ENCODE data around the gene LMX1B. TPM values are rescaled to one million over a fixed set of nuclear protein-coding genes. Genes with fewer than 3 reads are reported as not detected.

Gene LMX1B
- total and polyA plus RNA-seq, 2 of the 4 experiments (the other 2 are of a cell fraction): not detected

GRCh38 chr9:126709241-126709640, 95.5 kb downstream of the LMX1B start:
- Histone ChIP-seq H4K5ac (ENCODE audit: low read depth, low read length) (no peak overlapping the region), H3K36me3 (ENCODE audit: control insufficient read depth, insufficient read depth, low read length) (no peaks in the 10 kb centered on the region), H2BK15ac (ENCODE audit: low read depth, low read length) (no peak overlapping the region), H3K14ac (replicated peaks; ENCODE audit: low read depth, low read length) (no peak overlapping the region), H3K4me1 (ENCODE audit: control insufficient read depth, insufficient read depth, low read length) (no peaks in the 10 kb centered on the region; the same call in 1 of the 2 replicates), H2AFZ (replicated peaks; ENCODE audit: low read length, poor library complexity) (no peak overlapping the region), H2BK20ac (ENCODE audit: low read depth, low read length) (no peak overlapping the region), H4K91ac (ENCODE audit: insufficient read depth, low read depth, low read length) (no peak overlapping the region), H3K9me1 (ENCODE audit: insufficient read depth, low read length) (no peaks in the 10 kb centered on the region), H3K79me1 (ENCODE audit: low read depth in 1 of 2, low read length in 2 of 2) (no peaks in the 10 kb centered on the region), H3K18ac (ENCODE audit: low read depth, low read length) (no peak overlapping the region), H3K9ac (ENCODE audit: low read depth, low read length) (no peak overlapping the region), H3K4ac (ENCODE audit: low read depth, low read length) (no peak overlapping the region), H2AK9ac (replicated peaks; ENCODE audit: low read depth, low read length, poor library complexity) (no peak overlapping the region), H3K4me3 (ENCODE audit: insufficient read depth, low read depth, low read length) (no peak overlapping the region), H3K23ac (ENCODE audit: low read depth, low read length) (no peak overlapping the region), H2AK5ac (ENCODE audit: low read depth, low read length) (no peak overlapping the region), H4K8ac (ENCODE audit: low read depth in 2 of 2, low read length in 2 of 2) (no peak overlapping the region), H3K27me3 (ENCODE audit: control insufficient read depth, insufficient read depth, low read length) (peaks cover 23% of the 10 kb centered on the region), H2BK5ac (ENCODE audit: low read depth, low read length, poor library complexity, severe bottlenecking) (no peak overlapping the region), H4K20me1 (ENCODE audit: insufficient read depth, low read length) (no peaks in the 10 kb centered on the region), H3K27ac (ENCODE audit: insufficient read depth, low read length) (no peak overlapping the region), H3K56ac (ENCODE audit: extremely low read depth, insufficient read depth, low read length) (no peak overlapping the region), H3K4me2 (ENCODE audit: low read depth, low read length) (no peak overlapping the region), H3K9me3 (ENCODE audit: control insufficient read depth, insufficient read depth, low read length) (no peaks in the 10 kb centered on the region; the same call in 1 of the 2 replicates), H2BK120ac (ENCODE audit: low read depth, low read length) (no peak overlapping the region)
- in situ Hi-C loops (cut with MboI; ENCODE audit: low sequenced_read_pairs) (loop anchor here (5.0 kb wide), 1 partner anchor 73 kb away; no protein-coding TSS in a partner anchor), intact Hi-C loops (cut with micrococcal nuclease) (no loop called here), dilution Hi-C loops (cut with HindIII; ENCODE audit: low sequenced_read_pairs, unreplicated experiment) (no loop called here)
- ChIA-PET POLR2A (ENCODE audit: unreplicated experiment) (no interaction called here), CTCF (no interaction called here)
- no peak for TF ChIP-seq NFE2L2 (IDR thresholded peaks at IDR 0.05; ENCODE audit: low read depth, low read length)
- 33% methylated on average over 1 of the region's 3 CpGs; no CpG with 5 or more reads in 1 of the 2 experiments for WGBS, 2 experiments (ENCODE audit: extremely low coverage in 2 of 2, insufficient read length in 1 of 2)
- no peak for DNase-seq
- no peak for ATAC-seq (ENCODE audit: low read depth)
- no TSS peak for BruUV-seq (replicated peaks)

Data from IMR-90 (cell line).